Fibroblast of skin of right biceps (primary cell): ENCODE measurements around the gene ZDHHC14.

Experiments
- DNase-seq: peaks from one replicate; pipeline ENCODE4 v3.0.0-alpha.2; 2013

ZDHHC14 gene

GRCh38 chr6:157537556-157537955, 156.6 kb downstream of the ZDHHC14 start:
- DNase-seq: no peak

- DNase-seq: no peak
Measured at GRCh38 chr6:157538168-157538567, 157.2 kb downstream of the ZDHHC14 start.

GRCh38 chr6:157538698-157539097, 157.7 kb downstream of the ZDHHC14 start:
- DNase-seq: no peak

- DNase-seq: no peak
Measured at GRCh38 chr6:157539421-157539822, 158.4 kb downstream of the ZDHHC14 start.

GRCh38 chr6:157539900-157540752, 159.1 kb downstream of the ZDHHC14 start:
- no peak for DNase-seq

GRCh38 chr6:157541618-157542413, 160.8 kb downstream of the ZDHHC14 start:
- DNase-seq: no peak

- no peak for DNase-seq
Measured at GRCh38 chr6:157542414-157543160, 161.6 kb downstream of the ZDHHC14 start.

- no peak for DNase-seq
Measured at GRCh38 chr6:157546321-157546720, 165.3 kb downstream of the ZDHHC14 start.

GRCh38 chr6:157547112-157547511, 166.1 kb downstream of the ZDHHC14 start:
- DNase-seq: no peak

GRCh38 chr6:157548635-157549467, 167.9 kb downstream of the ZDHHC14 start:
- no peak for DNase-seq

GRCh38 chr6:157549468-157549745, 168.4 kb downstream of the ZDHHC14 start:
- no peak for DNase-seq

- no peak for DNase-seq
Measured at GRCh38 chr6:157550114-157550989, 169.4 kb downstream of the ZDHHC14 start.

- DNase-seq: no peak
Measured at GRCh38 chr6:157551041-157551832, 170.2 kb downstream of the ZDHHC14 start.

GRCh38 chr6:157552081-157552747, 171.2 kb downstream of the ZDHHC14 start:
- no peak for DNase-seq

GRCh38 chr6:157552820-157553485, 172.0 kb downstream of the ZDHHC14 start:
- no peak for DNase-seq

- DNase-seq: no peak
Measured at GRCh38 chr6:157554747-157555146, 173.8 kb downstream of the ZDHHC14 start.

GRCh38 chr6:157555455-157556143, 174.6 kb downstream of the ZDHHC14 start:
- DNase-seq: no peak

- no peak for DNase-seq
Measured at GRCh38 chr6:157556144-157556645, 175.2 kb downstream of the ZDHHC14 start.
